ENCODE data around the gene TMBIM4.

Gene TMBIM4

DNA sequence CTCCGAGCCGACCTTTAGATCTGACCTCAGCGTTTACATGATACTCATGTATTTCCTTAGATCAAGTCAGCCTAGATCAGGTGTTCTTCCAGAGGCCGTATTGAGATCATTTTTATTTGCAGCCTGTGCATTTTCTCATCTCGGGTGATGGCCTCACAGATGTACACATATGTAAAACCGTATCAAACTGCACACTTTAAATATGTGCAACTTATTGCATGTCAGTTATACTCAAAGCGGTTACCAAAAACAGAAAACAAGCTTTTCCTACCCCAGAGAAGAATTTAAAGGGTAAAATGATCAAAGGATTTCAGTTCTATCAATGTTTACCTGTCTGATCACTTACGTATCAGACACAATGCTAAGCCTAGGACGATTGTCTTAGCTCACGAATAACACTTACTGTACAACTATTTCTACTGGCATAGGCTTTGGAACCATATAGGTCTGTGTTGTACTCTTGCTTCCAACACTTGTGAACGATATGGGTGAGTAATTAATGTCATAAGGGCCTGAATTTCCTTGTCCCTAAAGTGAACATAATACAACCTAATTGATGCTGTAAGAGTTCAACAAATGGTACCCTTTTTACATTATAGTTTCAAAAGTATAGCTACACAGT lies 38.6 kb downstream of the TMBIM4 start:
- 0 out of 2 replicates have a peak, but pooled peaks cover 7% of the 10 kb centered on the region for H3F3A ChIP-seq (ENCODE audit: insufficient read depth)
- H3K27me3 ChIP-seq (ENCODE audit: low read length) = no peaks in the 10 kb centered on the region
- H2AFZ ChIP-seq (ENCODE audit: low read depth, low read length, severe bottlenecking) = peak overlapping the region; percentile 75
- peak overlapping the region; percentile 99 for H3K4me3 ChIP-seq (ENCODE audit: insufficient read depth, low read length, poor library complexity, severe bottlenecking)
- no peaks in the 10 kb centered on the region for H4K20me1 ChIP-seq (ENCODE audit: low read depth, low read length)
- TF ChIP-seq, protein P1, sequence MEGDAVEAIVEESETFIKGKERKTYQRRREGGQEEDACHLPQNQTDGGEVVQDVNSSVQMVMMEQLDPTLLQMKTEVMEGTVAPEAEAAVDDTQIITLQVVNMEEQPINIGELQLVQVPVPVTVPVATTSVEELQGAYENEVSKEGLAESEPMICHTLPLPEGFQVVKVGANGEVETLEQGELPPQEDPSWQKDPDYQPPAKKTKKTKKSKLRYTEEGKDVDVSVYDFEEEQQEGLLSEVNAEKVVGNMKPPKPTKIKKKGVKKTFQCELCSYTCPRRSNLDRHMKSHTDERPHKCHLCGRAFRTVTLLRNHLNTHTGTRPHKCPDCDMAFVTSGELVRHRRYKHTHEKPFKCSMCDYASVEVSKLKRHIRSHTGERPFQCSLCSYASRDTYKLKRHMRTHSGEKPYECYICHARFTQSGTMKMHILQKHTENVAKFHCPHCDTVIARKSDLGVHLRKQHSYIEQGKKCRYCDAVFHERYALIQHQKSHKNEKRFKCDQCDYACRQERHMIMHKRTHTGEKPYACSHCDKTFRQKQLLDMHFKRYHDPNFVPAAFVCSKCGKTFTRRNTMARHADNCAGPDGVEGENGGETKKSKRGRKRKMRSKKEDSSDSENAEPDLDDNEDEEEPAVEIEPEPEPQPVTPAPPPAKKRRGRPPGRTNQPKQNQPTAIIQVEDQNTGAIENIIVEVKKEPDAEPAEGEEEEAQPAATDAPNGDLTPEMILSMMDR (IDR thresholded peaks at IDR 0.05; ENCODE audit: insufficient read depth, low read length, poor library complexity, severe bottlenecking) = no peak
- TF ChIP-seq EZH2phosphoT487 (conservative IDR thresholded peaks at IDR 0.05; ENCODE audit: low read length) = no peak
- peaks cover 52% of the 10 kb centered on the region for H3K79me2 ChIP-seq (ENCODE audit: insufficient read depth, low read length)
- peaks cover 22% of the 10 kb centered on the region for H3K36me3 ChIP-seq (ENCODE audit: low read length)
- H3K27ac ChIP-seq (ENCODE audit: low read depth, low read length) = peak overlapping the region; percentile 63
- peak overlapping the region; percentile 83 for H3K4me2 ChIP-seq (ENCODE audit: low read depth, low read length, poor library complexity, severe bottlenecking)
- H3K9me2 ChIP-seq (replicated peaks; ENCODE audit: insufficient read depth, low read length) = no peaks in the 10 kb centered on the region
- H3K9me3 ChIP-seq (ENCODE audit: insufficient read depth, low read length) = no peaks in the 10 kb centered on the region
- H3K9ac ChIP-seq (ENCODE audit: low read length) = peak overlapping the region; percentile 92

DNA sequence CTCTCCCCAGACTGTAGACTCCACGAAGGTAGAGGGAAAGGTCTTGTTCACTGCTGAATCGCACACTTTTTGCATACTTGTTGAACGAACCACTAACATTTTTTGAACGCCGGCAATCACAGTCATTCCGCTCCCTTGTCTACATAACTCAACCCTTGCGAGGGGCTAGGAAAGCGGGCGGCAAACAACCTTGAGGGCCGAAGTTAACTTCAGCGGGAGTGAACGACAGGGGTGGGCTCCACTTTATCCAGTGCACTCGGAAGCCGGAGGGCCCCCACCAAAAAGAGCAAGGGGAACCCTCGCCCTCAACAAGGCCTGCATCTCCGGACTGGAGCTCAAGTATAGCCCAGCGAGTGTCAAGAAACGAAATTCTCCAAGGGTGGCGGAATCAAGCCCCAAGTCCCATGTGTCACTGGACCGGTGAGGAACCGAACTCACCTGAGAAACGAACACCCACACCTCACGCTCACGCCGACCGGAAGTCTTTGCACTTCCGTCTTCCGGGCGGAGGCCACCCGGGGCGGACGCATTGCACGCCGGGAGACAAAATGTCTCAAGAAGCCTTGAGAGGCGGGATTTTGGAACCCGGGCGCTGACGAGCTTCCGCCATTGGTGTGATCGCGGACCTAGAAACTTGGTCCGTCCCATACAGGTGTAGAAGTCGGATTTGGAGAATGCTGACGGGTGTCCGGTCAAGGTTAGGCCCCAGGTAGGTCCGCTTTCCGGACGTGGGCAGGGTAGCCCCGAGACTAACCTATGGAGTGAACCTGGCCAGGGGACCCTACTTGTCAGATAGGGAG lies 39.3 kb downstream of the TMBIM4 start, which contains the start of gene LLPH:
LLPH (minus strand) TSS at position 484 of the 800 bp plus-strand sequence. CDS start 1,644 bp downstream, outside the sequence.
- 0 out of 2 replicates have a peak, but pooled peaks cover 7% of the 10 kb centered on the region for H3F3A ChIP-seq (ENCODE audit: insufficient read depth)
- H3K79me2 ChIP-seq (ENCODE audit: insufficient read depth, low read length) = peaks cover 56% of the 10 kb centered on the region
- peak within 1 kb of the TSS; percentile 100 for H3K4me2 ChIP-seq (ENCODE audit: low read depth, low read length, poor library complexity, severe bottlenecking)
- H2AFZ ChIP-seq (ENCODE audit: low read depth, low read length, severe bottlenecking) = peak within 1 kb of the TSS; percentile 75
- no peaks in the 10 kb centered on the region for H3K9me3 ChIP-seq (ENCODE audit: insufficient read depth, low read length)
- no peaks in the 10 kb centered on the region for H3K27me3 ChIP-seq (ENCODE audit: low read length)
- no peaks in the 10 kb centered on the region for H3K9me2 ChIP-seq (replicated peaks; ENCODE audit: insufficient read depth, low read length)
- H4K20me1 ChIP-seq (ENCODE audit: low read depth, low read length) = no peaks in the 10 kb centered on the region
- H3K36me3 ChIP-seq (ENCODE audit: low read length) = peaks cover 23% of the 10 kb centered on the region
- TF ChIP-seq, protein P1 (IDR thresholded peaks at IDR 0.05; ENCODE audit: insufficient read depth, low read length, poor library complexity, severe bottlenecking) = no peak
- TF ChIP-seq EZH2phosphoT487 (conservative IDR thresholded peaks at IDR 0.05; ENCODE audit: low read length) = no peak
- H3K27ac ChIP-seq (ENCODE audit: low read depth, low read length) = peak within 1 kb of the TSS; percentile 63
- H3K9ac ChIP-seq (ENCODE audit: low read length) = peak within 1 kb of the TSS; percentile 92
- H3K4me3 ChIP-seq (ENCODE audit: insufficient read depth, low read length, poor library complexity, severe bottlenecking) = peak within 1 kb of the TSS; percentile 99

DNA sequence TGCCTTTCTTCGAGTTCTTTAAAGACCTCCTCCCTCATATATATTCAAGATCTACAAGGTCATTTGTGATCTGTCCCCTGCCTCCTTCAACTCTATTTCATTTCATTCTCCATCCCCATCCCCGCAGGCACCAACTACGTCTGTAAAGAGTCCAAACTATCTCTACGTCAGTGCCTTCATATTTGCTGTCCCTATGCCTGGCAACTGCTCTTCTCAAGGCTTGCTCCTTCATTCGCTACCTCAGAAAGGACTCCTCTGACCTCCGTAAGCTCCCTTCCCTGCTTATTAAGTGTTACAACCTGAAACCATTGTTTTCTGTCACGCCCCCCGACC lies 39.9 kb downstream of the TMBIM4 start:
- H3K79me2 ChIP-seq (ENCODE audit: insufficient read depth, low read length) = peaks cover 62% of the 10 kb centered on the region
- no peaks in the 10 kb centered on the region for H4K20me1 ChIP-seq (ENCODE audit: low read depth, low read length)
- H3K4me2 ChIP-seq (ENCODE audit: low read depth, low read length, poor library complexity, severe bottlenecking) = peak overlapping the region; percentile 100
- H3K9ac ChIP-seq (ENCODE audit: low read length) = peak overlapping the region; percentile 92
- no peaks in the 10 kb centered on the region for H3K27me3 ChIP-seq (ENCODE audit: low read length)
- no peak overlapping the region for H3K27ac ChIP-seq (ENCODE audit: low read depth, low read length)
- H3K4me3 ChIP-seq (ENCODE audit: insufficient read depth, low read length, poor library complexity, severe bottlenecking) = peak overlapping the region; percentile 99
- no peaks in the 10 kb centered on the region for H3K9me3 ChIP-seq (ENCODE audit: insufficient read depth, low read length)
- peak overlapping the region; percentile 75 for H2AFZ ChIP-seq (ENCODE audit: low read depth, low read length, severe bottlenecking)
- no peaks in the 10 kb centered on the region for H3K9me2 ChIP-seq (replicated peaks; ENCODE audit: insufficient read depth, low read length)
- H3F3A ChIP-seq (ENCODE audit: insufficient read depth) = 0 out of 2 replicates have a peak, but pooled peaks cover 7% of the 10 kb centered on the region
- TF ChIP-seq, protein P1 (IDR thresholded peaks at IDR 0.05; ENCODE audit: insufficient read depth, low read length, poor library complexity, severe bottlenecking) = no peak
- TF ChIP-seq EZH2phosphoT487 (conservative IDR thresholded peaks at IDR 0.05; ENCODE audit: low read length) = no peak
- peaks cover 28% of the 10 kb centered on the region for H3K36me3 ChIP-seq (ENCODE audit: low read length)
